GM23338 (cell line): Measurements from ENCODE around the gene COPZ2. TPM values are rescaled to one million over a fixed set of nuclear protein-coding genes. Genes with fewer than 3 reads are reported as not detected.
A peak's percentile ranks its signal among the peaks of the same experiment; 100 is the strongest.

ENCODE experiments used
- ATAC-seq: fragments of 200-7000 bp; cut with Tn5 transposase; 3 replicates; pipeline ENCODE4 v1.9.1; 2020
- DNase-seq: peaks from one replicate; pipeline ENCODE4 v3.0.0-alpha.2; 2015; ENCODE audit warnings: low spot score
- H2AFZ ChIP-seq: fragments of 200-600 bp; sonication (generic); 2 replicates; pipeline ENCODE4 v1.8.0; 2016; ENCODE audit warnings: antibody characterized with exemption, mild to moderate bottlenecking, moderate library complexity
- H3F3A ChIP-seq: fragments of 200-600 bp; sonication (generic); replicated peaks from 2 replicates; pipeline ENCODE4 v1.8.0; 2017; ENCODE audit warnings: antibody characterized with exemption, mixed run types, low read depth
- H3K27ac ChIP-seq: fragments of 200-600 bp; sonication (generic); 2 replicates; pipeline ENCODE4 v1.6.1; 2016; ENCODE audit warnings: low read depth
- H3K27me3 ChIP-seq: fragments of 200-600 bp; sonication (generic); 2 replicates; pipeline ENCODE4 v1.8.0; 2016; ENCODE audit warnings: mild to moderate bottlenecking, mixed run types, moderate library complexity; ENCODE audit not compliant: insufficient read depth
- H3K36me3 ChIP-seq: fragments of 200-600 bp; sonication (generic); 2 replicates; pipeline ENCODE4 v1.8.0; 2016; ENCODE audit warnings: mild to moderate bottlenecking; ENCODE audit not compliant: insufficient read depth
- H3K4me1 ChIP-seq: fragments of 200-600 bp; sonication (generic); 2 replicates; pipeline ENCODE4 v1.8.0; 2016; ENCODE audit warnings: mild to moderate bottlenecking, moderate library complexity; ENCODE audit not compliant: insufficient read depth
- H3K4me2 ChIP-seq: fragments of 200-600 bp; sonication (generic); 2 replicates; pipeline ENCODE4 v1.7.1; 2017; ENCODE audit warnings: mixed run types
- H3K4me3 ChIP-seq: fragments of 200-600 bp; sonication (generic); 2 replicates; pipeline ENCODE4 v1.6.1; 2016; ENCODE audit warnings: mixed run types
- H3K79me2 ChIP-seq: fragments of 200-600 bp; sonication (generic); replicated peaks from 2 replicates; pipeline ENCODE4 v1.8.0; 2017; ENCODE audit warnings: mild to moderate bottlenecking; ENCODE audit not compliant: insufficient read depth
- H3K9me2 ChIP-seq: fragments of 200-600 bp; sonication (generic); 2 replicates; pipeline ENCODE4 v1.8.0; 2017; ENCODE audit not compliant: insufficient read depth
- H4K20me1 ChIP-seq: fragments of 200-600 bp; sonication (generic); replicated peaks from 2 replicates; pipeline ENCODE4 v1.8.0; 2017; ENCODE audit warnings: mild to moderate bottlenecking; ENCODE audit not compliant: insufficient read depth
- H3K27ac Mint-ChIP-seq: 2 replicates; pipeline ENCODE4 v1.8.0; 2020; ENCODE audit warnings: inconsistent platforms, mild to moderate bottlenecking, moderate library complexity, mixed read lengths
- H3K27me3 Mint-ChIP-seq: 3 replicates; pipeline ENCODE4 v1.8.0; 2022; ENCODE audit warnings: low read depth, mild to moderate bottlenecking, moderate library complexity, mixed read lengths, inconsistent platforms; ENCODE audit not compliant: insufficient read depth, poor library complexity
- H3K36me3 Mint-ChIP-seq: 3 replicates; pipeline ENCODE4 v1.8.0; 2021; ENCODE audit warnings: low read depth, mild to moderate bottlenecking, inconsistent platforms, moderate library complexity, mixed read lengths
- H3K4me1 Mint-ChIP-seq: 3 replicates; pipeline ENCODE4 v1.8.0; 2020; ENCODE audit warnings: mild to moderate bottlenecking, inconsistent platforms, mixed read lengths
- H3K4me3 Mint-ChIP-seq: 3 replicates; pipeline ENCODE4 v1.8.0; 2021; ENCODE audit warnings: moderate library complexity, mild to moderate bottlenecking, inconsistent platforms, mixed read lengths
- H3K9me3 Mint-ChIP-seq: 3 replicates; pipeline ENCODE4 v1.8.0; 2020; ENCODE audit warnings: moderate library complexity, mild to moderate bottlenecking, inconsistent platforms, mixed read lengths
- CREB1 ChIP-seq: fragments of 250-450 bp; sonication (Bioruptor Pico); IDR thresholded peaks from 2 replicates; pipeline ENCODE4 v1.5.0; 2020; ENCODE audit warnings: low read depth, mild to moderate bottlenecking, moderate library complexity
- EZH2phosphoT487 ChIP-seq: fragments of 200-600 bp; sonication (generic); IDR thresholded peaks from one replicate; pipeline ENCODE4 v1.8.1; 2018; ENCODE audit warnings: antibody characterized with exemption; ENCODE audit not compliant: unreplicated experiment
- JUNB ChIP-seq: IDR thresholded peaks from one replicate; pipeline ENCODE4 v1.6.1; 2016; ENCODE audit warnings: antibody characterized with exemption; ENCODE audit not compliant: unreplicated experiment
- NANOG ChIP-seq: IDR thresholded peaks from 2 replicates; pipeline ENCODE4 v1.6.1; 2016; ENCODE audit warnings: antibody characterized with exemption, borderline replicate concordance
- STAT1 ChIP-seq: IDR thresholded peaks from one replicate; pipeline ENCODE4 v1.6.1; 2016; ENCODE audit warnings: antibody characterized with exemption; ENCODE audit not compliant: unreplicated experiment
- ZNF114 ChIP-seq: fragments of 250-450 bp; sonication (Bioruptor Pico); IDR thresholded peaks from 2 replicates; pipeline ENCODE4 v1.5.0; 2020; ENCODE audit warnings: mild to moderate bottlenecking, moderate library complexity
- polyA plus RNA-seq: library from polyadenylated mRNA; unstranded; fragments of >200 nt; fragmentation: Nextera tagmentation; extraction: Ambion mirVana; gene quantifications from 2 replicates; pipeline ENCODE4 v1.2.1, GENCODE V29; 2016
- total RNA-seq: library from RNA; depleted of rRNA; stranded (reverse); fragments of >200 nt; shearing (Covaris generic); gene quantifications from 2 replicates; pipeline ENCODE4 v1.2.3, GENCODE V29; 2014
- TF ChIP-seq, protein P1 (sequence below): fragments of 250-450 bp; sonication (Bioruptor Pico); IDR thresholded peaks from 2 replicates; pipeline ENCODE4 v1.5.0; 2020; ENCODE audit warnings: mild to moderate bottlenecking, moderate library complexity
- TF ChIP-seq, protein P2 (sequence below), 2 experiments: fragments of 200-600 bp in 1 of 2; sonication (generic) in 1 of 2; conservative IDR thresholded peaks; 2 replicates each; pipeline versions ENCODE4 v1.5.1 to v1.6.1; 2016 to 2017; ENCODE audit warnings: antibody characterized with exemption in 2 of 2, low read depth in 2 of 2, mild to moderate bottlenecking in 2 of 2, moderate library complexity in 1 of 2

Gene COPZ2
- total and polyA plus RNA-seq, 2 experiments from 2014 or later: not detected

DNA sequence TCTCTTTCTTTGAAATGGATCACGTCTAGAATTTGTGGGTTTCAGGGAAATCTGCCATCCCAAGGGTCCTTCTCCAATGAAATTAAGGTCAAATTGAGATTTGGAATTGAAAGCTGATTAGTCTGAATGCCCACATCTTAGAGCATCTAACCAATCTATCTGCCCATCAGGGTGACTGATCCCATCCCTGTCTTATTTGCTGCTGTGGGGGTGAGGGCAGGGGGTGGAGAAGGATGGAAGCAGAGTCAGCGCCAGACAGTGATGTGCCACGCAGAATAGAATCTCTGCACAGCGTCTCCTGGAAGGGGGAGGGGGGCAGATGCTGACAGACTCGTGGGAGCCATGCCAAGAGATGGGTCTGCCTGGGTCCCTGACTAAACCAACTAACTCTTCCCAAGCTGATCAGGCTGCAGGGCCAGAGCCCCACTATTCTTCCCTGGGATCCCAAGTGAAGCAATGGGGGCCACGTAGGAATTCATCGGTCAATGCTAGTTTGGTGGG lies 34.6 kb downstream of the COPZ2 start (continued):
- TF ChIP-seq, protein P1, sequence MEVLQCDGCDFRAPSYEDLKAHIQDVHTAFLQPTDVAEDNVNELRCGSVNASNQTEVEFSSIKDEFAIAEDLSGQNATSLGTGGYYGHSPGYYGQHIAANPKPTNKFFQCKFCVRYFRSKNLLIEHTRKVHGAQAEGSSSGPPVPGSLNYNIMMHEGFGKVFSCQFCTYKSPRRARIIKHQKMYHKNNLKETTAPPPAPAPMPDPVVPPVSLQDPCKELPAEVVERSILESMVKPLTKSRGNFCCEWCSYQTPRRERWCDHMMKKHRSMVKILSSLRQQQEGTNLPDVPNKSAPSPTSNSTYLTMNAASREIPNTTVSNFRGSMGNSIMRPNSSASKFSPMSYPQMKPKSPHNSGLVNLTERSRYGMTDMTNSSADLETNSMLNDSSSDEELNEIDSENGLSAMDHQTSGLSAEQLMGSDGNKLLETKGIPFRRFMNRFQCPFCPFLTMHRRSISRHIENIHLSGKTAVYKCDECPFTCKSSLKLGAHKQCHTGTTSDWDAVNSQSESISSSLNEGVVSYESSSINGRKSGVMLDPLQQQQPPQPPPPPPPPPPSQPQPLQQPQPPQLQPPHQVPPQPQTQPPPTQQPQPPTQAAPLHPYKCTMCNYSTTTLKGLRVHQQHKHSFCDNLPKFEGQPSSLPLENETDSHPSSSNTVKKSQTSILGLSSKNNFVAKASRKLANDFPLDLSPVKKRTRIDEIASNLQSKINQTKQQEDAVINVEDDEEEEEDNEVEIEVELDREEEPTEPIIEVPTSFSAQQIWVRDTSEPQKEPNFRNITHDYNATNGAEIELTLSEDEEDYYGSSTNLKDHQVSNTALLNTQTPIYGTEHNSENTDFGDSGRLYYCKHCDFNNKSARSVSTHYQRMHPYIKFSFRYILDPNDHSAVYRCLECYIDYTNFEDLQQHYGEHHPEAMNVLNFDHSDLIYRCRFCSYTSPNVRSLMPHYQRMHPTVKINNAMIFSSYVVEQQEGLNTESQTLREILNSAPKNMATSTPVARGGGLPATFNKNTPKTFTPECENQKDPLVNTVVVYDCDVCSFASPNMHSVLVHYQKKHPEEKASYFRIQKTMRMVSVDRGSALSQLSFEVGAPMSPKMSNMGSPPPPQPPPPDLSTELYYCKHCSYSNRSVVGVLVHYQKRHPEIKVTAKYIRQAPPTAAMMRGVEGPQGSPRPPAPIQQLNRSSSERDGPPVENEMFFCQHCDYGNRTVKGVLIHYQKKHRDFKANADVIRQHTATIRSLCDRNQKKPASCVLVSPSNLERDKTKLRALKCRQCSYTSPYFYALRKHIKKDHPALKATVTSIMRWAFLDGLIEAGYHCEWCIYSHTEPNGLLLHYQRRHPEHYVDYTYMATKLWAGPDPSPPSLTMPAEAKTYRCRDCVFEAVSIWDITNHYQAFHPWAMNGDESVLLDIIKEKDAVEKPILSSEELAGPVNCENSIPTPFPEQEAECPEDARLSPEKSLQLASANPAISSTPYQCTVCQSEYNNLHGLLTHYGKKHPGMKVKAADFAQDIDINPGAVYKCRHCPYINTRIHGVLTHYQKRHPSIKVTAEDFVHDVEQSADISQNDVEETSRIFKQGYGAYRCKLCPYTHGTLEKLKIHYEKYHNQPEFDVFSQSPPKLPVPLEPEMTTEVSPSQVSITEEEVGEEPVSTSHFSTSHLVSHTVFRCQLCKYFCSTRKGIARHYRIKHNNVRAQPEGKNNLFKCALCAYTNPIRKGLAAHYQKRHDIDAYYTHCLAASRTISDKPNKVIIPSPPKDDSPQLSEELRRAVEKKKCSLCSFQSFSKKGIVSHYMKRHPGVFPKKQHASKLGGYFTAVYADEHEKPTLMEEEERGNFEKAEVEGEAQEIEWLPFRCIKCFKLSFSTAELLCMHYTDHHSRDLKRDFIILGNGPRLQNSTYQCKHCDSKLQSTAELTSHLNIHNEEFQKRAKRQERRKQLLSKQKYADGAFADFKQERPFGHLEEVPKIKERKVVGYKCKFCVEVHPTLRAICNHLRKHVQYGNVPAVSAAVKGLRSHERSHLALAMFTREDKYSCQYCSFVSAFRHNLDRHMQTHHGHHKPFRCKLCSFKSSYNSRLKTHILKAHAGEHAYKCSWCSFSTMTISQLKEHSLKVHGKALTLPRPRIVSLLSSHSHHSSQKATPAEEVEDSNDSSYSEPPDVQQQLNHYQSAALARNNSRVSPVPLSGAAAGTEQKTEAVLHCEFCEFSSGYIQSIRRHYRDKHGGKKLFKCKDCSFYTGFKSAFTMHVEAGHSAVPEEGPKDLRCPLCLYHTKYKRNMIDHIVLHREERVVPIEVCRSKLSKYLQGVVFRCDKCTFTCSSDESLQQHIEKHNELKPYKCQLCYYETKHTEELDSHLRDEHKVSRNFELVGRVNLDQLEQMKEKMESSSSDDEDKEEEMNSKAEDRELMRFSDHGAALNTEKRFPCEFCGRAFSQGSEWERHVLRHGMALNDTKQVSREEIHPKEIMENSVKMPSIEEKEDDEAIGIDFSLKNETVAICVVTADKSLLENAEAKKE (CRISPR knock-in tag): no peak
- TF ChIP-seq STAT1 (no peak), CREB1 (CRISPR knock-in tag) (no peak), EZH2phosphoT487 (no peak), JUNB (no peak), ZNF114 (no peak), NANOG (no peak)

DNA sequence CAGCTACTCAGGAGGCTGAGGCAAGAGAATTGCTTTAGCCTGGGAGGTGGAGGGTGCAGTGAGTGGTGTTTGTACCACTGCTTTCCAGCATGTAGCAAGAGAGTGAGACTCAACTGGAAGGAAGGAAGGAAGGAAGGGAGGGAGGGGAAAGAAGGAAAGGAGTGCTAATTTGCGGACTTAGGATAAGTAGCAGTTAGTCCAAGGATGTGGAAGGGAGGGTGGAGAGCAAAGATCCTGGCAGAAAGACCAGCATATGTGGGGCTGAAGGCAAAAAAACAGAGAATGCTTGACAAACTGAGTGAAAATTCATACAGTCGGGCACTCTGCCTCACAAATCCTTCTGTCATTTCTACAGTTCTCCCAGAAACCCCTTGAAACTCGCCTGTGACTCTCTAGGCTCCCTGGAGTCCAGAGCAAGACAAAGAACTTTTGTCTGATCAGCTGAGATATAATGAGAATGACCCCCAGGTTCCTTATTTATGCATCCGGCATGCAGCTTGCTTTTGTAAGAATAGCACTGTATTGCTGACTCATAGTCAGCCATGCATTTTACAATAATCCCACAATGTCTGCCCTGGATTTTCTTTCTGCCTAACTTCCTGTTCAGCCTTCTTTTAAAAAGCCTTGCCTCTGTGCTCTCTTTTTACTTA lies 35.2 kb downstream of the COPZ2 start:
- Histone ChIP-seq H3K27ac (peak overlapping the region; percentile 40), H3K79me2 (no peaks in the 10 kb centered on the region), H3K4me3 (peak overlapping the region; percentile 37; the same call in 1 of the 2 replicates), H3K4me1 (peaks cover 44% of the 10 kb centered on the region), H3K9me2 (no peaks in the 10 kb centered on the region), H3K36me3 (no peaks in the 10 kb centered on the region), H3F3A (peaks cover 14% of the 10 kb centered on the region), H3K4me2 (peak overlapping the region; percentile 73), H2AFZ (peak overlapping the region; percentile 94), H4K20me1 (no peaks in the 10 kb centered on the region), H3K27me3 (no peaks in the 10 kb centered on the region)
- Mint-ChIP-seq H3K9me3 (no peaks in the 10 kb centered on the region; the same call in 2 of the 3 replicates), H3K36me3 (no peaks in the 10 kb centered on the region), H3K27me3 (peaks cover 19% of the 10 kb centered on the region), H3K27ac (peak overlapping the region; percentile 95), H3K4me3 (peak overlapping the region; percentile 30; the same call in 2 of the 3 replicates), H3K4me1 (peaks cover 60% of the 10 kb centered on the region)
- ATAC-seq: peak; percentile 9
- DNase-seq: no peak
- TF ChIP-seq, protein P2, sequence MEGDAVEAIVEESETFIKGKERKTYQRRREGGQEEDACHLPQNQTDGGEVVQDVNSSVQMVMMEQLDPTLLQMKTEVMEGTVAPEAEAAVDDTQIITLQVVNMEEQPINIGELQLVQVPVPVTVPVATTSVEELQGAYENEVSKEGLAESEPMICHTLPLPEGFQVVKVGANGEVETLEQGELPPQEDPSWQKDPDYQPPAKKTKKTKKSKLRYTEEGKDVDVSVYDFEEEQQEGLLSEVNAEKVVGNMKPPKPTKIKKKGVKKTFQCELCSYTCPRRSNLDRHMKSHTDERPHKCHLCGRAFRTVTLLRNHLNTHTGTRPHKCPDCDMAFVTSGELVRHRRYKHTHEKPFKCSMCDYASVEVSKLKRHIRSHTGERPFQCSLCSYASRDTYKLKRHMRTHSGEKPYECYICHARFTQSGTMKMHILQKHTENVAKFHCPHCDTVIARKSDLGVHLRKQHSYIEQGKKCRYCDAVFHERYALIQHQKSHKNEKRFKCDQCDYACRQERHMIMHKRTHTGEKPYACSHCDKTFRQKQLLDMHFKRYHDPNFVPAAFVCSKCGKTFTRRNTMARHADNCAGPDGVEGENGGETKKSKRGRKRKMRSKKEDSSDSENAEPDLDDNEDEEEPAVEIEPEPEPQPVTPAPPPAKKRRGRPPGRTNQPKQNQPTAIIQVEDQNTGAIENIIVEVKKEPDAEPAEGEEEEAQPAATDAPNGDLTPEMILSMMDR (conservative IDR thresholded peaks at IDR 0.05; ENCODE audit: low read depth in 2 of 2): no peak
- TF ChIP-seq CREB1 (CRISPR knock-in tag): no peak
- no peak for TF ChIP-seq EZH2phosphoT487
- no peak for TF ChIP-seq STAT1
